ENCODE data around the gene ZNF423.

ZNF423 gene

DNA sequence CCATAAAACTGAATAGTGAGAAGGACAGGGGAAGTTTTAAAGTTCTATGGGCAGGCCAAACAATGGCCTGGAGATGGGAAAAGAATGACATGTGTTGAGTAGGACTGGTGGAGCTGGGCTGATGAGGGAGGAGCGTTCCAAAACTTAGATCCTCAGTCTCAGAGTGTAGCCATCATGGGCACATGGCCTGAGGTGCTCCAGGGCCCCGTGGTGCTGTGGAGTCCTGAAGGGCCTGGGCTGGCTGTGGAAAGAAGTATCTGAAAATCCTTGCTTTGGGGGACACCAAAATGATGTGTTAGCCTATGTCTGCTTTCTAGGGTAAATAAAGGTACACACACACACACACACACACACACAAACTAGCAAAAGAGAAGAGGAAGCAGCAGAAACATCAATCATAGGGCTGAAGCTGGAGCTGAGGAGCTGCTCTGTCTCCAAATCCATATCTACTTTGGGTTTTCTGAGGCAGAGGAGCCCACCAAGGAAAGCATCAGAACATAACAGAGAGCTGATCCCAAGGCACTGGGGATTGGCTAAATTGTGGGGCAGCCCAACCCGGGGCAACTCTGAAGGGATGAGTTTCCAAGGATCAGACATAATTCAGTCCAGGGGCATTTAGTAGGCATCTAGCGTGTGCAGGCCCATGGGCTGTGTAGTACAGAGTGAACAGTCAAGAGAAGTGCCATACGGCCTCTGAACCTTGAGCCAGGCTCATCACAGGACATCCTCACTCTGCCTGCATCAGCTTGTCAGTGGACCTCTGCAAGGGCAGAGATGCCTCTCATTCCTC, 397.1 kb downstream of the ZNF423 start:
- in situ Hi-C loops (cut with MboI; ENCODE audit: low sequenced_read_pairs, unreplicated experiment) = no loop called here
- no peak for DNase-seq (ENCODE audit: low spot score)
- TF ChIP-seq, protein P1, sequence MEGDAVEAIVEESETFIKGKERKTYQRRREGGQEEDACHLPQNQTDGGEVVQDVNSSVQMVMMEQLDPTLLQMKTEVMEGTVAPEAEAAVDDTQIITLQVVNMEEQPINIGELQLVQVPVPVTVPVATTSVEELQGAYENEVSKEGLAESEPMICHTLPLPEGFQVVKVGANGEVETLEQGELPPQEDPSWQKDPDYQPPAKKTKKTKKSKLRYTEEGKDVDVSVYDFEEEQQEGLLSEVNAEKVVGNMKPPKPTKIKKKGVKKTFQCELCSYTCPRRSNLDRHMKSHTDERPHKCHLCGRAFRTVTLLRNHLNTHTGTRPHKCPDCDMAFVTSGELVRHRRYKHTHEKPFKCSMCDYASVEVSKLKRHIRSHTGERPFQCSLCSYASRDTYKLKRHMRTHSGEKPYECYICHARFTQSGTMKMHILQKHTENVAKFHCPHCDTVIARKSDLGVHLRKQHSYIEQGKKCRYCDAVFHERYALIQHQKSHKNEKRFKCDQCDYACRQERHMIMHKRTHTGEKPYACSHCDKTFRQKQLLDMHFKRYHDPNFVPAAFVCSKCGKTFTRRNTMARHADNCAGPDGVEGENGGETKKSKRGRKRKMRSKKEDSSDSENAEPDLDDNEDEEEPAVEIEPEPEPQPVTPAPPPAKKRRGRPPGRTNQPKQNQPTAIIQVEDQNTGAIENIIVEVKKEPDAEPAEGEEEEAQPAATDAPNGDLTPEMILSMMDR (IDR thresholded peaks at IDR 0.05; ENCODE audit: borderline replicate concordance, control extremely low read depth, extremely low read depth, insufficient read depth, missing control alignments) = no peak

DNA sequence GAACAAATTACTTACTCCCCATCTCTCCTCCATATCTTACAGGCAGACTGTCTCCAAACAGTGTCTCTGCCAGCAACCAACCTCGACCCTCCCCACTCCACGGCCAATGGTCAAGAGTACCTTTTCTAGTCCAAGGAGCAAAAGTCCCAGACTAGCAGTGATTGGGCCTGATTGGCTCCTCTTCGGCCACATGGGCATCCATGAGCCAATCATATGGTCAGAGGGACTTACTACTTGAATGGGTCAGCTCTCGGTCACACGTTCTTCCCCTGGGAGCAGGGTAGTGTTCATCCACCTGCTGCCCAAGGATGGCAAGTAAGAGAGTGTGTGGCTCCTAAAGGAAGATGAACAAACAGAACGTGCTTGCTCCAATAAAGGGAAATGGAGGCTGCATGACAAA, 397.7 kb downstream of the ZNF423 start:
- no peak for DNase-seq (ENCODE audit: low spot score)
- in situ Hi-C loops (cut with MboI; ENCODE audit: low sequenced_read_pairs, unreplicated experiment) = no loop called here
- TF ChIP-seq, protein P1 (IDR thresholded peaks at IDR 0.05; ENCODE audit: borderline replicate concordance, control extremely low read depth, extremely low read depth, insufficient read depth, missing control alignments) = no peak

DNA sequence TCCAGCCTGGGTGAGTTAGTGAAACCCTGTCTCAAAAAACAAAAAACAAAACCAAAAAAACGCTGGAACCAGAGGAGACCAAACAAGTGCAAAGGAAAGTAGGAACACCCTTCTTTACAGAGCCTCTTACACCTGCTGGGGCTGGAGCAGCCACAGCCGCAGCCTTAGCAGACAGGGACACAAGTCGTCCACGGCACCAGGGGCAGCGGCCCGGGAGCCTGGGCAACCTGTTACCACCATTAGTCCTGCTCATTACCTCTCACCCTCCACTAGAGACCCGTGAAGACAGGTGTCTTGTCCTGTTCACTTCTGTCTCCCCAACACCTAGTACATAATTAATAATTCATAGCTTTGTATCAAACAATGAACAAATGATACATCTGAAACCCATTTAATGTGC, 398.7 kb downstream of the ZNF423 start:
- TF ChIP-seq, protein P1 (IDR thresholded peaks at IDR 0.05; ENCODE audit: borderline replicate concordance, control extremely low read depth, extremely low read depth, insufficient read depth, missing control alignments) = no peak
- in situ Hi-C loops (cut with MboI; ENCODE audit: low sequenced_read_pairs, unreplicated experiment) = no loop called here
- DNase-seq (ENCODE audit: low spot score) = no peak

- in situ Hi-C loops (cut with MboI; ENCODE audit: low sequenced_read_pairs, unreplicated experiment) = no loop called here
- TF ChIP-seq, protein P1 (IDR thresholded peaks at IDR 0.05; ENCODE audit: borderline replicate concordance, control extremely low read depth, extremely low read depth, insufficient read depth, missing control alignments) = no peak
- DNase-seq (ENCODE audit: low spot score) = no peak
Observed at GRCh38 chr16:49456763-49457162, 399.1 kb downstream of the ZNF423 start.

GRCh38 chr16:49455991-49456745, 399.7 kb downstream of the ZNF423 start:
- in situ Hi-C loops (cut with MboI; ENCODE audit: low sequenced_read_pairs, unreplicated experiment) = no loop called here
- no peak for DNase-seq (ENCODE audit: low spot score)
- TF ChIP-seq, protein P1 (IDR thresholded peaks at IDR 0.05; ENCODE audit: borderline replicate concordance, control extremely low read depth, extremely low read depth, insufficient read depth, missing control alignments) = no peak

GRCh38 chr16:49455181-49455990, 400.5 kb downstream of the ZNF423 start:
- in situ Hi-C loops (cut with MboI; ENCODE audit: low sequenced_read_pairs, unreplicated experiment) = no loop called here
- TF ChIP-seq, protein P1 (IDR thresholded peaks at IDR 0.05; ENCODE audit: borderline replicate concordance, control extremely low read depth, extremely low read depth, insufficient read depth, missing control alignments) = no peak
- no peak for DNase-seq (ENCODE audit: low spot score)
